HEK293 (cell line): ENCODE data around the gene NAT16.

Source experiments
- HOXA7 ChIP-seq: sonication (generic); formaldehyde crosslinking; IDR thresholded peaks from 2 replicates; pipeline ENCODE4 v1.8.1; 2022; ENCODE audit warnings: missing genetic modification reagents, borderline replicate concordance
- OSR2 ChIP-seq: fragments of 450-650 bp; formaldehyde crosslinking; IDR thresholded peaks from 2 replicates; pipeline ENCODE4 v1.5.1; 2016; ENCODE audit warnings: missing biosample characterization, missing genetic modification characterization
- ZBTB21 ChIP-seq: fragments of 450-650 bp; formaldehyde crosslinking; IDR thresholded peaks from 2 replicates; pipeline ENCODE4 v1.5.1; 2017; ENCODE audit warnings: missing biosample characterization, missing genetic modification characterization
- ZFP3 ChIP-seq: fragments of 450-650 bp; formaldehyde crosslinking; IDR thresholded peaks from 2 replicates; pipeline ENCODE4 v1.5.1; 2016; ENCODE audit warnings: low read depth, missing biosample characterization, missing genetic modification characterization
- ZNF138 ChIP-seq: fragments of 450-650 bp; formaldehyde crosslinking; IDR thresholded peaks from 2 replicates; pipeline ENCODE4 v1.5.1; 2016; ENCODE audit warnings: missing biosample characterization, missing genetic modification characterization, borderline replicate concordance
- ZNF274 ChIP-seq, 2 experiments: fragments of 200-500 bp in 1 of 2; fragments of 450-650 bp in 1 of 2; sonication (Bioruptor generic) in 1 of 2; formaldehyde crosslinking in 1 of 2; IDR thresholded peaks; 2 replicates each; pipeline versions ENCODE4 v1.5.1 to v1.6.1; 2014 to 2016; ENCODE audit warnings: borderline replicate concordance in 1 of 2, inconsistent platforms in 1 of 2, low read length in 1 of 2, missing biosample characterization in 1 of 2, missing genetic modification characterization in 1 of 2
- ZNF664 ChIP-seq: fragments of 450-650 bp; formaldehyde crosslinking; IDR thresholded peaks from 2 replicates; pipeline ENCODE4 v1.5.1; 2016; ENCODE audit warnings: missing biosample characterization, missing genetic modification characterization
- TF ChIP-seq, protein P1 (sequence below): fragments of 450-650 bp; formaldehyde crosslinking; conservative IDR thresholded peaks from 2 replicates; pipeline ENCODE4 v1.5.1; 2016; ENCODE audit warnings: low read depth, missing biosample characterization, missing genetic modification characterization
- TF ChIP-seq, protein P2 (sequence below): fragments of 450-650 bp; formaldehyde crosslinking; IDR thresholded peaks from 2 replicates; pipeline ENCODE4 v1.5.1; 2016; ENCODE audit warnings: missing biosample characterization, missing genetic modification characterization
- TF ChIP-seq, protein P3 (sequence below): fragments of 450-650 bp; formaldehyde crosslinking; IDR thresholded peaks from 2 replicates; pipeline ENCODE4 v1.5.1; 2016; ENCODE audit warnings: missing biosample characterization, missing genetic modification characterization, low read depth
- TF ChIP-seq, protein P4 (sequence below): fragments of 450-650 bp; formaldehyde crosslinking; IDR thresholded peaks from 2 replicates; pipeline ENCODE4 v1.5.1; 2017; ENCODE audit warnings: missing biosample characterization, missing genetic modification characterization
- TF ChIP-seq, protein P5 (sequence below): fragments of 450-650 bp; formaldehyde crosslinking; IDR thresholded peaks from 2 replicates; pipeline ENCODE4 v1.5.1; 2016; ENCODE audit warnings: missing biosample characterization, missing genetic modification characterization
- TF ChIP-seq, protein P6 (sequence below): fragments of 450-650 bp; formaldehyde crosslinking; IDR thresholded peaks from 2 replicates; pipeline ENCODE4 v1.5.1; 2016; ENCODE audit warnings: missing biosample characterization, missing genetic modification characterization

DNA sequence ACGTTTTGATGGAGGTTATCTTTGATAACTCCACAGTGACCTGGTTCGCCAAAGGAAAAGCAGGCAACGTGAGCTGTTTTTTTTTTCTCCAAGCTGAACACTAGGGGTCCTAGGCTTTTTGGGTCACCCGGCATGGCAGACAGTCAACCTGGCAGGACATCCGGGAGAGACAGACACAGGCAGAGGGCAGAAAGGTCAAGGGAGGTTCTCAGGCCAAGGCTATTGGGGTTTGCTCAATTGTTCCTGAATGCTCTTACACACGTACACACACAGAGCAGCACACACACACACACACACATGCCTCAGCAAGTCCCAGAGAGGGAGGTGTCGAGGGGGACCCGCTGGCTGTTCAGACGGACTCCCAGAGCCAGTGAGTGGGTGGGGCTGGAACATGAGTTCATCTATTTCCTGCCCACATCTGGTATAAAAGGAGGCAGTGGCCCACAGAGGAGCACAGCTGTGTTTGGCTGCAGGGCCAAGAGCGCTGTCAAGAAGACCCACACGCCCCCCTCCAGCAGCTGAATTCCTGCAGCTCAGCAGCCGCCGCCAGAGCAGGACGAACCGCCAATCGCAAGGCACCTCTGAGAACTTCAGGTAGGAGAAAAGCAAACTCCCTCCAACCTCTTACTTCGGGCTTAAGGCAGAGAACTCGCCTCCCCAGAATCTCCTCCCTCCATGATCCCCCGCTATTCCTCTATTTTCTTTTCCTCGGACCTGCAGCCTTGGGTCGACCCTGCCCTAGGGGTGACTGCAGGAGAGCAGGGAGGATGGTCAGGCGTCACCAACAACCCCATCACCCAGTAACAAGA lies 53.2 kb downstream of the NAT16 start, which contains the start of gene SERPINE1:
- TF ChIP-seq, protein P1, sequence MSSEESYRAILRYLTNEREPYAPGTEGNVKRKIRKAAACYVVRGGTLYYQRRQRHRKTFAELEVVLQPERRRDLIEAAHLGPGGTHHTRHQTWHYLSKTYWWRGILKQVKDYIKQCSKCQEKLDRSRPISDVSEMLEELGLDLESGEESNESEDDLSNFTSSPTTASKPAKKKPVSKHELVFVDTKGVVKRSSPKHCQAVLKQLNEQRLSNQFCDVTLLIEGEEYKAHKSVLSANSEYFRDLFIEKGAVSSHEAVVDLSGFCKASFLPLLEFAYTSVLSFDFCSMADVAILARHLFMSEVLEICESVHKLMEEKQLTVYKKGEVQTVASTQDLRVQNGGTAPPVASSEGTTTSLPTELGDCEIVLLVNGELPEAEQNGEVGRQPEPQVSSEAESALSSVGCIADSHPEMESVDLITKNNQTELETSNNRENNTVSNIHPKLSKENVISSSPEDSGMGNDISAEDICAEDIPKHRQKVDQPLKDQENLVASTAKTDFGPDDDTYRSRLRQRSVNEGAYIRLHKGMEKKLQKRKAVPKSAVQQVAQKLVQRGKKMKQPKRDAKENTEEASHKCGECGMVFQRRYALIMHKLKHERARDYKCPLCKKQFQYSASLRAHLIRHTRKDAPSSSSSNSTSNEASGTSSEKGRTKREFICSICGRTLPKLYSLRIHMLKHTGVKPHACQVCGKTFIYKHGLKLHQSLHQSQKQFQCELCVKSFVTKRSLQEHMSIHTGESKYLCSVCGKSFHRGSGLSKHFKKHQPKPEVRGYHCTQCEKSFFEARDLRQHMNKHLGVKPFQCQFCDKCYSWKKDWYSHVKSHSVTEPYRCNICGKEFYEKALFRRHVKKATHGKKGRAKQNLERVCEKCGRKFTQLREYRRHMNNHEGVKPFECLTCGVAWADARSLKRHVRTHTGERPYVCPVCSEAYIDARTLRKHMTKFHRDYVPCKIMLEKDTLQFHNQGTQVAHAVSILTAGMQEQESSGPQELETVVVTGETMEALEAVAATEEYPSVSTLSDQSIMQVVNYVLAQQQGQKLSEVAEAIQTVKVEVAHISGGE, result 0 out of 2 replicates have a peak, but pooled peaks have one; percentile 17
- TF ChIP-seq ZNF664, result no peak
- TF ChIP-seq, protein P2, sequence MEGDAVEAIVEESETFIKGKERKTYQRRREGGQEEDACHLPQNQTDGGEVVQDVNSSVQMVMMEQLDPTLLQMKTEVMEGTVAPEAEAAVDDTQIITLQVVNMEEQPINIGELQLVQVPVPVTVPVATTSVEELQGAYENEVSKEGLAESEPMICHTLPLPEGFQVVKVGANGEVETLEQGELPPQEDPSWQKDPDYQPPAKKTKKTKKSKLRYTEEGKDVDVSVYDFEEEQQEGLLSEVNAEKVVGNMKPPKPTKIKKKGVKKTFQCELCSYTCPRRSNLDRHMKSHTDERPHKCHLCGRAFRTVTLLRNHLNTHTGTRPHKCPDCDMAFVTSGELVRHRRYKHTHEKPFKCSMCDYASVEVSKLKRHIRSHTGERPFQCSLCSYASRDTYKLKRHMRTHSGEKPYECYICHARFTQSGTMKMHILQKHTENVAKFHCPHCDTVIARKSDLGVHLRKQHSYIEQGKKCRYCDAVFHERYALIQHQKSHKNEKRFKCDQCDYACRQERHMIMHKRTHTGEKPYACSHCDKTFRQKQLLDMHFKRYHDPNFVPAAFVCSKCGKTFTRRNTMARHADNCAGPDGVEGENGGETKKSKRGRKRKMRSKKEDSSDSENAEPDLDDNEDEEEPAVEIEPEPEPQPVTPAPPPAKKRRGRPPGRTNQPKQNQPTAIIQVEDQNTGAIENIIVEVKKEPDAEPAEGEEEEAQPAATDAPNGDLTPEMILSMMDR (tag by site-specific recombination), result peak; percentile 39; the same call in 1 of the 2 replicates
- TF ChIP-seq HOXA7, result no peak
- no peak for TF ChIP-seq ZNF138
- TF ChIP-seq, protein P3, sequence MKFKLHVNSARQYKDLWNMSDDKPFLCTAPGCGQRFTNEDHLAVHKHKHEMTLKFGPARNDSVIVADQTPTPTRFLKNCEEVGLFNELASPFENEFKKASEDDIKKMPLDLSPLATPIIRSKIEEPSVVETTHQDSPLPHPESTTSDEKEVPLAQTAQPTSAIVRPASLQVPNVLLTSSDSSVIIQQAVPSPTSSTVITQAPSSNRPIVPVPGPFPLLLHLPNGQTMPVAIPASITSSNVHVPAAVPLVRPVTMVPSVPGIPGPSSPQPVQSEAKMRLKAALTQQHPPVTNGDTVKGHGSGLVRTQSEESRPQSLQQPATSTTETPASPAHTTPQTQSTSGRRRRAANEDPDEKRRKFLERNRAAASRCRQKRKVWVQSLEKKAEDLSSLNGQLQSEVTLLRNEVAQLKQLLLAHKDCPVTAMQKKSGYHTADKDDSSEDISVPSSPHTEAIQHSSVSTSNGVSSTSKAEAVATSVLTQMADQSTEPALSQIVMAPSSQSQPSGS, result no peak
- TF ChIP-seq, protein P4, sequence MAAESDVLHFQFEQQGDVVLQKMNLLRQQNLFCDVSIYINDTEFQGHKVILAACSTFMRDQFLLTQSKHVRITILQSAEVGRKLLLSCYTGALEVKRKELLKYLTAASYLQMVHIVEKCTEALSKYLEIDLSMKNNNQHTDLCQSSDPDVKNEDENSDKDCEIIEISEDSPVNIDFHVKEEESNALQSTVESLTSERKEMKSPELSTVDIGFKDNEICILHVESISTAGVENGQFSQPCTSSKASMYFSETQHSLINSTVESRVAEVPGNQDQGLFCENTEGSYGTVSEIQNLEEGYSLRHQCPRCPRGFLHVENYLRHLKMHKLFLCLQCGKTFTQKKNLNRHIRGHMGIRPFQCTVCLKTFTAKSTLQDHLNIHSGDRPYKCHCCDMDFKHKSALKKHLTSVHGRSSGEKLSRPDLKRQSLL (tag by site-specific recombination), result no peak
- peak; percentile 46; the same call in 1 of the 2 replicates for TF ChIP-seq ZBTB21 (tag by site-specific recombination)
- TF ChIP-seq ZNF274 (IDR thresholded peaks at IDR 0.05; ENCODE audit: low read length), result no peak
- no peak for TF ChIP-seq ZNF274 (tag by site-specific recombination; IDR thresholded peaks at IDR 0.05; ENCODE audit: borderline replicate concordance)
- TF ChIP-seq, protein P5, sequence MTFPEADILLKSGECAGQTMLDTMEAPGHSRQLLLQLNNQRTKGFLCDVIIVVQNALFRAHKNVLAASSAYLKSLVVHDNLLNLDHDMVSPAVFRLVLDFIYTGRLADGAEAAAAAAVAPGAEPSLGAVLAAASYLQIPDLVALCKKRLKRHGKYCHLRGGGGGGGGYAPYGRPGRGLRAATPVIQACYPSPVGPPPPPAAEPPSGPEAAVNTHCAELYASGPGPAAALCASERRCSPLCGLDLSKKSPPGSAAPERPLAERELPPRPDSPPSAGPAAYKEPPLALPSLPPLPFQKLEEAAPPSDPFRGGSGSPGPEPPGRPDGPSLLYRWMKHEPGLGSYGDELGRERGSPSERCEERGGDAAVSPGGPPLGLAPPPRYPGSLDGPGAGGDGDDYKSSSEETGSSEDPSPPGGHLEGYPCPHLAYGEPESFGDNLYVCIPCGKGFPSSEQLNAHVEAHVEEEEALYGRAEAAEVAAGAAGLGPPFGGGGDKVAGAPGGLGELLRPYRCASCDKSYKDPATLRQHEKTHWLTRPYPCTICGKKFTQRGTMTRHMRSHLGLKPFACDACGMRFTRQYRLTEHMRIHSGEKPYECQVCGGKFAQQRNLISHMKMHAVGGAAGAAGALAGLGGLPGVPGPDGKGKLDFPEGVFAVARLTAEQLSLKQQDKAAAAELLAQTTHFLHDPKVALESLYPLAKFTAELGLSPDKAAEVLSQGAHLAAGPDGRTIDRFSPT (tag by site-specific recombination), result no peak
- TF ChIP-seq ZFP3 (tag by site-specific recombination), result no peak
- TF ChIP-seq OSR2 (tag by site-specific recombination), result no peak
- TF ChIP-seq, protein P6, sequence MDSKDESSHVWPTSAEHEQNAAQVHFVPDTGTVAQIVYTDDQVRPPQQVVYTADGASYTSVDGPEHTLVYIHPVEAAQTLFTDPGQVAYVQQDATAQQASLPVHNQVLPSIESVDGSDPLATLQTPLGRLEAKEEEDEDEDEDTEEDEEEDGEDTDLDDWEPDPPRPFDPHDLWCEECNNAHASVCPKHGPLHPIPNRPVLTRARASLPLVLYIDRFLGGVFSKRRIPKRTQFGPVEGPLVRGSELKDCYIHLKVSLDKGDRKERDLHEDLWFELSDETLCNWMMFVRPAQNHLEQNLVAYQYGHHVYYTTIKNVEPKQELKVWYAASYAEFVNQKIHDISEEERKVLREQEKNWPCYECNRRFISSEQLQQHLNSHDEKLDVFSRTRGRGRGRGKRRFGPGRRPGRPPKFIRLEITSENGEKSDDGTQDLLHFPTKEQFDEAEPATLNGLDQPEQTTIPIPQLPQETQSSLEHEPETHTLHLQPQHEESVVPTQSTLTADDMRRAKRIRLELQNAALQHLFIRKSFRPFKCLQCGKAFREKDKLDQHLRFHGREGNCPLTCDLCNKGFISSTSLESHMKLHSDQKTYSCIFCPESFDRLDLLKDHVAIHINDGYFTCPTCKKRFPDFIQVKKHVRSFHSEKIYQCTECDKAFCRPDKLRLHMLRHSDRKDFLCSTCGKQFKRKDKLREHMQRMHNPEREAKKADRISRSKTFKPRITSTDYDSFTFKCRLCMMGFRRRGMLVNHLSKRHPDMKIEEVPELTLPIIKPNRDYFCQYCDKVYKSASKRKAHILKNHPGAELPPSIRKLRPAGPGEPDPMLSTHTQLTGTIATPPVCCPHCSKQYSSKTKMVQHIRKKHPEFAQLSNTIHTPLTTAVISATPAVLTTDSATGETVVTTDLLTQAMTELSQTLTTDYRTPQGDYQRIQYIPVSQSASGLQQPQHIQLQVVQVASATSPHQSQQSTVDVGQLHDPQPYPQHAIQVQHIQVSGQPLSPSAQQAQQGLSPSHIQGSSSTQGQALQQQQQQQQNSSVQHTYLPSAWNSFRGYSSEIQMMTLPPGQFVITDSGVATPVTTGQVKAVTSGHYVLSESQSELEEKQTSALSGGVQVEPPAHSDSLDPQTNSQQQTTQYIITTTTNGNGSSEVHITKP (tag by site-specific recombination), result peak; percentile 57; the same call in 1 of the 2 replicates
